Measurements from ENCODE around the gene METTL22. TPM values are rescaled to one million over a fixed set of nuclear protein-coding genes. Genes with fewer than 3 reads are reported as not detected.
A peak's percentile ranks its signal among the peaks of the same experiment; 100 is the strongest.

The METTL22 gene
- total and polyA plus RNA-seq, 2 donors from 2014 or later, result 12.0 to 26.2 TPM

- no peak overlapping the region for H3K9ac ChIP-seq (ENCODE audit: low read length in 3 of 3)
- intact Hi-C loops (cut with DNase I), result no loop called here
- TF ChIP-seq, protein P1, sequence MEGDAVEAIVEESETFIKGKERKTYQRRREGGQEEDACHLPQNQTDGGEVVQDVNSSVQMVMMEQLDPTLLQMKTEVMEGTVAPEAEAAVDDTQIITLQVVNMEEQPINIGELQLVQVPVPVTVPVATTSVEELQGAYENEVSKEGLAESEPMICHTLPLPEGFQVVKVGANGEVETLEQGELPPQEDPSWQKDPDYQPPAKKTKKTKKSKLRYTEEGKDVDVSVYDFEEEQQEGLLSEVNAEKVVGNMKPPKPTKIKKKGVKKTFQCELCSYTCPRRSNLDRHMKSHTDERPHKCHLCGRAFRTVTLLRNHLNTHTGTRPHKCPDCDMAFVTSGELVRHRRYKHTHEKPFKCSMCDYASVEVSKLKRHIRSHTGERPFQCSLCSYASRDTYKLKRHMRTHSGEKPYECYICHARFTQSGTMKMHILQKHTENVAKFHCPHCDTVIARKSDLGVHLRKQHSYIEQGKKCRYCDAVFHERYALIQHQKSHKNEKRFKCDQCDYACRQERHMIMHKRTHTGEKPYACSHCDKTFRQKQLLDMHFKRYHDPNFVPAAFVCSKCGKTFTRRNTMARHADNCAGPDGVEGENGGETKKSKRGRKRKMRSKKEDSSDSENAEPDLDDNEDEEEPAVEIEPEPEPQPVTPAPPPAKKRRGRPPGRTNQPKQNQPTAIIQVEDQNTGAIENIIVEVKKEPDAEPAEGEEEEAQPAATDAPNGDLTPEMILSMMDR (IDR thresholded peaks at IDR 0.05; ENCODE audit: borderline replicate concordance, extremely low read depth, insufficient read depth), result no peak
- H3K4me3 ChIP-seq (ENCODE audit: low read length in 3 of 3), result peak overlapping the region in 2 of 3 donors; percentile 23 to 91
- no peak overlapping the region for H3K27ac ChIP-seq (ENCODE audit: low read depth in 2 of 2, low read length in 2 of 2)
- no peaks in the 10 kb centered on the region for H3K36me3 ChIP-seq (ENCODE audit: control insufficient read depth in 2 of 3, insufficient read depth in 3 of 3, low read length in 3 of 3)
- FAIRE-seq, result no peak
- H3K4me1 ChIP-seq (ENCODE audit: control insufficient read depth in 2 of 3, insufficient read depth in 2 of 3, low read depth in 1 of 3, low read length in 3 of 3), result peaks cover 0 to 15% (median 10%) of the 10 kb centered on the region in 3 donors
- H3K27me3 ChIP-seq (ENCODE audit: control insufficient read depth, insufficient read depth, low read length), result no peaks in the 10 kb centered on the region
- no peak for DNase-seq
- no peaks in the 10 kb centered on the region for H3K9me3 ChIP-seq (ENCODE audit: control insufficient read depth in 2 of 3, insufficient read depth in 1 of 3, low read length in 3 of 3)
Observed at GRCh38 chr16:8676160-8676547, 54.7 kb downstream of the METTL22 start.

DNA sequence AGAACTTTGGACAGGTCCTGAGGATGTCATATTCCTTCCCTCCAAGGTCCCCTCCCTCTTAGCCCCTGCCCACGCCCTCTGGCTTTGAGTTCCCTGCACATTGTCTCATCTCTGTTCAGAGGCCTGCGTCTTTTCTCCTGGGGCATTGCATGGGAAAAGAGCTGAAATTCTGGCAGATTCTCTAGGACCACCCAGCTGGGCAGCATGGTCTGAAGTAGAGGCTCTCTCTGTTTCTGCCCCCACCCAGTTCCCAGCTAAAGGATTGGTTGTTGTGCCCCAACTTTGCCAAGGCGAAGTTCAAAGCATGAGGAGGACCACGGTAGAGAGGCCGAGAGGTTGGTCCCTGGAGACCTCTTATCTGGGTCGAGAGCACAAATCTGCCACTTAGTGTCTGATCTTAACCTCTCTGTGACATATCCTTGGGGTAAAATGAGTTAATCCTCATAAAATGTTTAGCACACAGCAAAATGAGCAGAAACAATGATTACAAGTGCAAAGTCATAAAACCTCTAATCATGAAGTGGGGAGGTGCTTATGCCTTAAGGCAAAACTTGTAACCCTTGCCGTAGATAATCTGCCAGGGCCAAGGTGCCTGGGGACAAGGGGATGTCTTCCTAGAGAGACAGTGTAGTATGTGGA is 55.4 kb downstream of the METTL22 start:
- no peak overlapping the region for H3K9ac ChIP-seq (ENCODE audit: low read length in 3 of 3)
- no peak for DNase-seq
- H3K9me3 ChIP-seq (ENCODE audit: control insufficient read depth in 2 of 3, insufficient read depth in 1 of 3, low read length in 3 of 3), result no peaks in the 10 kb centered on the region
- H3K36me3 ChIP-seq (ENCODE audit: control insufficient read depth in 2 of 3, insufficient read depth in 3 of 3, low read length in 3 of 3), result no peaks in the 10 kb centered on the region
- no peak for FAIRE-seq
- intact Hi-C loops (cut with DNase I), result no loop called here
- TF ChIP-seq, protein P1 (IDR thresholded peaks at IDR 0.05; ENCODE audit: borderline replicate concordance, extremely low read depth, insufficient read depth), result no peak
- H3K4me1 ChIP-seq (ENCODE audit: control insufficient read depth in 2 of 3, insufficient read depth in 2 of 3, low read depth in 1 of 3, low read length in 3 of 3), result peaks cover 0 to 15% (median 10%) of the 10 kb centered on the region in 3 donors
- no peak overlapping the region for H3K27ac ChIP-seq (ENCODE audit: low read depth in 2 of 2, low read length in 2 of 2)
- H3K4me3 ChIP-seq (ENCODE audit: low read length in 3 of 3), result no peak overlapping the region
- H3K27me3 ChIP-seq (ENCODE audit: control insufficient read depth, insufficient read depth, low read length), result no peaks in the 10 kb centered on the region

- Histone ChIP-seq H3K4me3 (ENCODE audit: low read length in 3 of 3) (no peak overlapping the region), H3K4me1 (ENCODE audit: control insufficient read depth in 2 of 3, insufficient read depth in 2 of 3, low read depth in 1 of 3, low read length in 3 of 3) (peaks cover 0 to 15% (median 10%) of the 10 kb centered on the region in 3 donors), H3K27me3 (ENCODE audit: control insufficient read depth, insufficient read depth, low read length) (no peaks in the 10 kb centered on the region), H3K36me3 (ENCODE audit: control insufficient read depth in 2 of 3, insufficient read depth in 3 of 3, low read length in 3 of 3) (no peaks in the 10 kb centered on the region), H3K9me3 (ENCODE audit: control insufficient read depth in 2 of 3, insufficient read depth in 1 of 3, low read length in 3 of 3) (no peaks in the 10 kb centered on the region), H3K9ac (ENCODE audit: low read length in 3 of 3) (no peak overlapping the region), H3K27ac (ENCODE audit: low read depth in 2 of 2, low read length in 2 of 2) (no peak overlapping the region)
- TF ChIP-seq, protein P1 (IDR thresholded peaks at IDR 0.05; ENCODE audit: borderline replicate concordance, extremely low read depth, insufficient read depth), result no peak
- DNase-seq, result no peak
- intact Hi-C loops (cut with DNase I), result no loop called here
- no peak for FAIRE-seq
Observed at GRCh38 chr16:8677481-8677880, 56.0 kb downstream of the METTL22 start.
